Activated T-cell treated with anti-CD3 and anti-CD28 coated beads, Interleukin-2, amount 50 U/mL, for 72 hours (primary cell): ENCODE measurements around the gene FHL3. TPM values are rescaled to one million over a fixed set of nuclear protein-coding genes. Genes with fewer than 3 reads are reported as not detected.

Experiments
- ATAC-seq, 2 donors: fragments of 150-1000 bp; cut with Tn5 transposase; replicated peaks in 1 of 2; 2 replicates each; pipeline ENCODE4 v1.10.0; 2021; ENCODE audit warnings: moderate library complexity in 2 of 2, mild to moderate bottlenecking in 1 of 2
- DNase-seq, 2 donors: peaks; one replicate each; pipeline ENCODE4 v3.0.0; 2021 to 2022; ENCODE audit warnings: mixed read lengths in 1 of 2
- H3K27ac Mint-ChIP-seq: one replicate; pipeline ENCODE4 v1.8.0; 2022; ENCODE audit warnings: mild to moderate bottlenecking, moderate library complexity, mixed read lengths
- H3K27me3 Mint-ChIP-seq: one replicate; pipeline ENCODE4 v1.8.0; 2022; ENCODE audit warnings: low read depth, mixed read lengths
- H3K36me3 Mint-ChIP-seq, 2 donors: one replicate each; pipeline ENCODE4 v1.8.0; 2022; ENCODE audit warnings: mixed read lengths in 2 of 2, mild to moderate bottlenecking in 1 of 2; ENCODE audit not compliant: insufficient read depth in 2 of 2
- H3K4me1 Mint-ChIP-seq: one replicate; pipeline ENCODE4 v1.8.0; 2022; ENCODE audit warnings: low read depth, mixed read lengths
- H3K4me3 Mint-ChIP-seq, 2 donors: one replicate each; pipeline ENCODE4 v1.8.0; 2022; ENCODE audit warnings: mild to moderate bottlenecking in 2 of 2, mixed read lengths in 2 of 2, moderate library complexity in 2 of 2
- H3K9me3 Mint-ChIP-seq, 2 donors: one replicate each; pipeline ENCODE4 v1.8.0; 2022; ENCODE audit warnings: mixed read lengths in 2 of 2
- total RNA-seq, 2 donors: library from RNA; stranded (reverse); gene quantifications; one replicate each; pipeline ENCODE4 v1.2.3, GENCODE V29; 2022

The FHL3 gene
- total RNA-seq, 2 donors from 2014 or later: 32.7 to 34.5 TPM

GRCh38 chr1:38028671-38029070, 23.4 kb upstream of the FHL3 start:
- no peaks in the 10 kb centered on the region for H3K9me3 Mint-ChIP-seq
- ATAC-seq (no peak), DNase-seq (no peak)
- peaks cover 67% of the 10 kb centered on the region for H3K4me1 Mint-ChIP-seq
- H3K27ac Mint-ChIP-seq: peak overlapping the region; percentile 38
- H3K4me3 Mint-ChIP-seq: peak overlapping the region; percentile 63 to 80
- H3K27me3 Mint-ChIP-seq: no peaks in the 10 kb centered on the region
- H3K36me3 Mint-ChIP-seq: peaks cover 4 to 5% of the 10 kb centered on the region in 2 donors

- H3K4me1 Mint-ChIP-seq: peaks cover 67% of the 10 kb centered on the region
- no peaks in the 10 kb centered on the region for H3K27me3 Mint-ChIP-seq
- no peaks in the 10 kb centered on the region for H3K9me3 Mint-ChIP-seq
These were observed 22.8 kb upstream of the FHL3 start for GRCh38 chr1:38028105-38028591.

GRCh38 chr1:38027201-38028104, 22.1 kb upstream of the FHL3 start:
- Mint-ChIP-seq H3K27ac (peak overlapping the region; percentile 38), H3K4me1 (peaks cover 67% of the 10 kb centered on the region), H3K36me3 (peaks cover 6 to 10% of the 10 kb centered on the region in 2 donors), H3K9me3 (no peaks in the 10 kb centered on the region), H3K4me3 (peak overlapping the region; percentile 63 to 80), H3K27me3 (no peaks in the 10 kb centered on the region)
- ATAC-seq (no peak), DNase-seq (no peak)

More at GRCh38 chr1:38028105-38028591, 22.8 kb upstream of the FHL3 start:
- ATAC-seq (peak; percentile 82 to 87), DNase-seq (peak; percentile 79 to 88)
- peak overlapping the region; percentile 63 to 80 for H3K4me3 Mint-ChIP-seq
- H3K27ac Mint-ChIP-seq: peak overlapping the region; percentile 38
- peaks cover 4 to 6% of the 10 kb centered on the region in 2 donors for H3K36me3 Mint-ChIP-seq

GRCh38 chr1:38026592-38027200, 21.4 kb upstream of the FHL3 start:
- H3K27ac Mint-ChIP-seq: no peak overlapping the region
- ATAC-seq (no peak), DNase-seq (peak; percentile 64)
- H3K36me3 Mint-ChIP-seq: peaks cover 6 to 14% of the 10 kb centered on the region in 2 donors
- H3K4me1 Mint-ChIP-seq: peaks cover 64% of the 10 kb centered on the region
- peak overlapping the region in 1 of 2 donors; percentile 80 for H3K4me3 Mint-ChIP-seq
- no peaks in the 10 kb centered on the region for H3K9me3 Mint-ChIP-seq
- H3K27me3 Mint-ChIP-seq: no peaks in the 10 kb centered on the region

GRCh38 chr1:38025664-38026063, 20.4 kb upstream of the FHL3 start:
- no peak overlapping the region for H3K4me3 Mint-ChIP-seq
- no peak overlapping the region for H3K27ac Mint-ChIP-seq
- H3K36me3 Mint-ChIP-seq: peaks cover 6 to 14% of the 10 kb centered on the region in 2 donors
- DNase-seq (no peak), ATAC-seq (no peak)
- H3K4me1 Mint-ChIP-seq: peaks cover 54% of the 10 kb centered on the region
- no peaks in the 10 kb centered on the region for H3K27me3 Mint-ChIP-seq
- no peaks in the 10 kb centered on the region for H3K9me3 Mint-ChIP-seq

- DNase-seq: no peak
- no peak overlapping the region for H3K4me3 Mint-ChIP-seq
- no peaks in the 10 kb centered on the region for H3K9me3 Mint-ChIP-seq
- no peak for ATAC-seq
- no peaks in the 10 kb centered on the region for H3K27me3 Mint-ChIP-seq
- H3K27ac Mint-ChIP-seq: no peak overlapping the region
- H3K36me3 Mint-ChIP-seq: peaks cover 6 to 18% of the 10 kb centered on the region in 2 donors
- peaks cover 53% of the 10 kb centered on the region for H3K4me1 Mint-ChIP-seq
These were observed 19.9 kb upstream of the FHL3 start for GRCh38 chr1:38025233-38025632.

GRCh38 chr1:38022810-38023209, 17.5 kb upstream of the FHL3 start:
- ATAC-seq: no peak
- DNase-seq: no peak
- Mint-ChIP-seq H3K27me3 (no peaks in the 10 kb centered on the region), H3K9me3 (no peaks in the 10 kb centered on the region), H3K4me1 (peaks cover 30% of the 10 kb centered on the region), H3K27ac (no peak overlapping the region), H3K4me3 (no peak overlapping the region), H3K36me3 (peaks cover 9 to 32% of the 10 kb centered on the region in 2 donors)

GRCh38 chr1:38021969-38022368, 16.7 kb upstream of the FHL3 start:
- Mint-ChIP-seq H3K4me3 (no peak overlapping the region), H3K36me3 (peaks cover 9 to 37% of the 10 kb centered on the region in 2 donors), H3K27me3 (no peaks in the 10 kb centered on the region), H3K4me1 (peaks cover 21% of the 10 kb centered on the region), H3K9me3 (no peaks in the 10 kb centered on the region), H3K27ac (no peak overlapping the region)
- DNase-seq (no peak), ATAC-seq (no peak)

- H3K36me3 Mint-ChIP-seq: peaks cover 9 to 41% of the 10 kb centered on the region in 2 donors
- ATAC-seq (no peak), DNase-seq (no peak)
- no peaks in the 10 kb centered on the region for H3K27me3 Mint-ChIP-seq
- H3K4me3 Mint-ChIP-seq: no peak overlapping the region
- H3K4me1 Mint-ChIP-seq: peaks cover 13% of the 10 kb centered on the region
- no peaks in the 10 kb centered on the region for H3K9me3 Mint-ChIP-seq
- no peak overlapping the region for H3K27ac Mint-ChIP-seq
These were observed 15.1 kb upstream of the FHL3 start for GRCh38 chr1:38020396-38020795.

GRCh38 chr1:38018864-38019343, 13.6 kb upstream of the FHL3 start:
- DNase-seq: no peak
- H3K36me3 Mint-ChIP-seq: peaks cover 5 to 36% of the 10 kb centered on the region in 2 donors
- no peak overlapping the region for H3K4me3 Mint-ChIP-seq
- H3K9me3 Mint-ChIP-seq: no peaks in the 10 kb centered on the region
- no peak overlapping the region for H3K27ac Mint-ChIP-seq
- ATAC-seq: peak; percentile 33 to 34
- H3K27me3 Mint-ChIP-seq: no peaks in the 10 kb centered on the region
- H3K4me1 Mint-ChIP-seq: peaks cover 26% of the 10 kb centered on the region

GRCh38 chr1:38015978-38016725, 10.8 kb upstream of the FHL3 start:
- H3K36me3 Mint-ChIP-seq: peaks cover 10 to 38% of the 10 kb centered on the region in 2 donors
- H3K4me3 Mint-ChIP-seq: no peak overlapping the region
- H3K27me3 Mint-ChIP-seq: no peaks in the 10 kb centered on the region
- ATAC-seq (no peak), DNase-seq (no peak)
- peaks cover 47% of the 10 kb centered on the region for H3K4me1 Mint-ChIP-seq
- H3K27ac Mint-ChIP-seq: peak overlapping the region; percentile 48
- H3K9me3 Mint-ChIP-seq: no peaks in the 10 kb centered on the region

GRCh38 chr1:38014724-38015424, 9.6 kb upstream of the FHL3 start:
- peaks cover 10 to 32% of the 10 kb centered on the region in 2 donors for H3K36me3 Mint-ChIP-seq
- no peaks in the 10 kb centered on the region for H3K27me3 Mint-ChIP-seq
- DNase-seq (no peak), ATAC-seq (no peak)
- H3K4me3 Mint-ChIP-seq: peak overlapping the region; percentile 99 to 100
- peak overlapping the region; percentile 70 for H3K27ac Mint-ChIP-seq
- H3K4me1 Mint-ChIP-seq: peaks cover 48% of the 10 kb centered on the region
- H3K9me3 Mint-ChIP-seq: no peaks in the 10 kb centered on the region
